Natural killer cell treated with Interleukin-12 subunit alpha and Interleukin-12 subunit beta and Interleukin-15 and Interleukin-18, amount 100 ng/mL, for 72 hours (primary cell): Measurements from ENCODE around the gene AGK. TPM values are rescaled to one million over a fixed set of nuclear protein-coding genes. Genes with fewer than 3 reads are reported as not detected.

ENCODE experiments used
- ATAC-seq, 2 donors: fragments of 150-1000 bp; cut with Tn5 transposase in 1 of 2; sonication (Bioruptor Pico), chemical (Tn5 transposase) in 1 of 2; 2 replicates each; pipeline ENCODE4 v1.10.0; 2021
- DNase-seq: peaks from one replicate; pipeline ENCODE4 v3.0.0; 2022; ENCODE audit warnings: low spot score
- H3K27ac Mint-ChIP-seq, 2 donors: 1 replicate in 1 of 2; 2 replicates in 1 of 2; pipeline ENCODE4 v1.8.0; 2022; ENCODE audit warnings: mixed read lengths in 2 of 2, mild to moderate bottlenecking in 1 of 2, moderate library complexity in 1 of 2
- H3K27me3 Mint-ChIP-seq, 2 donors: 1 replicate in 1 of 2; 2 replicates in 1 of 2; pipeline ENCODE4 v1.8.0; 2022; ENCODE audit warnings: mixed read lengths in 2 of 2
- H3K36me3 Mint-ChIP-seq: one replicate; pipeline ENCODE4 v1.8.0; 2022; ENCODE audit warnings: mixed read lengths
- H3K4me1 Mint-ChIP-seq, 2 donors: 1 replicate in 1 of 2; 2 replicates in 1 of 2; pipeline ENCODE4 v1.8.0; 2022; ENCODE audit warnings: low read depth in 2 of 2, mixed read lengths in 2 of 2, mild to moderate bottlenecking in 1 of 2
- H3K4me3 Mint-ChIP-seq: one replicate; pipeline ENCODE4 v1.8.0; 2022; ENCODE audit warnings: mixed read lengths
- H3K9me3 Mint-ChIP-seq: 2 replicates; pipeline ENCODE4 v1.8.0; 2022; ENCODE audit warnings: mixed read lengths
- total RNA-seq, 2 donors: library from RNA; stranded (reverse); gene quantifications; one replicate each; pipeline ENCODE4 v1.2.3, GENCODE V29; 2022

The AGK gene
- total RNA-seq, 2 donors from 2014 or later = 86.9 to 140 TPM

- ATAC-seq (no peak), DNase-seq (no peak)
- Mint-ChIP-seq H3K36me3 (no peaks in the 10 kb centered on the region), H3K27ac (no peak overlapping the region), H3K4me1 (peaks cover 31 to 33% of the 10 kb centered on the region in 2 donors), H3K9me3 (no peaks in the 10 kb centered on the region), H3K27me3 (no peaks in the 10 kb centered on the region), H3K4me3 (no peak overlapping the region)
Measured at GRCh38 chr7:141691961-141692360, 140.8 kb downstream of the AGK start.

- Mint-ChIP-seq H3K27me3 (no peaks in the 10 kb centered on the region), H3K27ac (no peak overlapping the region), H3K4me1 (peaks cover 35 to 40% of the 10 kb centered on the region in 2 donors), H3K36me3 (no peaks in the 10 kb centered on the region), H3K9me3 (no peaks in the 10 kb centered on the region), H3K4me3 (no peak overlapping the region)
- DNase-seq (no peak), ATAC-seq (no peak)
Measured at GRCh38 chr7:141693082-141693481, 141.9 kb downstream of the AGK start.

- no peaks in the 10 kb centered on the region for H3K27me3 Mint-ChIP-seq
- H3K9me3 Mint-ChIP-seq = no peaks in the 10 kb centered on the region
- ATAC-seq = no peak
- H3K4me3 Mint-ChIP-seq = no peak overlapping the region
- H3K36me3 Mint-ChIP-seq = no peaks in the 10 kb centered on the region
- H3K4me1 Mint-ChIP-seq = peaks cover 47 to 67% of the 10 kb centered on the region in 2 donors
- H3K27ac Mint-ChIP-seq = no peak overlapping the region
- no peak for DNase-seq
Measured at GRCh38 chr7:141695803-141696289, 144.6 kb downstream of the AGK start.

- Mint-ChIP-seq H3K9me3 (no peaks in the 10 kb centered on the region), H3K27ac (no peak overlapping the region), H3K4me1 (peaks cover 50 to 70% of the 10 kb centered on the region in 2 donors), H3K27me3 (no peaks in the 10 kb centered on the region), H3K36me3 (no peaks in the 10 kb centered on the region), H3K4me3 (no peak overlapping the region)
- DNase-seq (no peak), ATAC-seq (no peak)
Measured at GRCh38 chr7:141696348-141696747, 145.1 kb downstream of the AGK start.

- DNase-seq (no peak), ATAC-seq (no peak)
- H3K27me3 Mint-ChIP-seq = peaks cover under 1 to 2% of the 10 kb centered on the region in 2 donors
- no peaks in the 10 kb centered on the region for H3K9me3 Mint-ChIP-seq
- H3K4me1 Mint-ChIP-seq = peaks cover 51 to 72% of the 10 kb centered on the region in 2 donors
- peak overlapping the region in 1 of 2 donors; percentile 58 for H3K27ac Mint-ChIP-seq
- H3K36me3 Mint-ChIP-seq = no peaks in the 10 kb centered on the region
- no peak overlapping the region for H3K4me3 Mint-ChIP-seq
Measured at GRCh38 chr7:141697211-141697871, 146.1 kb downstream of the AGK start.

GRCh38 chr7:141698247-141699015, 147.2 kb downstream of the AGK start:
- Mint-ChIP-seq H3K4me1 (peaks cover 54 to 70% of the 10 kb centered on the region in 2 donors), H3K27ac (peak overlapping the region in 1 of 2 donors; percentile 58), H3K36me3 (no peaks in the 10 kb centered on the region), H3K9me3 (no peaks in the 10 kb centered on the region), H3K4me3 (no peak overlapping the region), H3K27me3 (peaks cover 6 to 12% of the 10 kb centered on the region in 2 donors)
- ATAC-seq = no peak
- DNase-seq = no peak

- H3K4me1 Mint-ChIP-seq = peaks cover 50 to 61% of the 10 kb centered on the region in 2 donors
- peak overlapping the region; percentile 88 for H3K4me3 Mint-ChIP-seq
- no peak for ATAC-seq
- no peaks in the 10 kb centered on the region for H3K9me3 Mint-ChIP-seq
- H3K36me3 Mint-ChIP-seq = no peaks in the 10 kb centered on the region
- peaks cover 9 to 13% of the 10 kb centered on the region in 2 donors for H3K27me3 Mint-ChIP-seq
- H3K27ac Mint-ChIP-seq = peak overlapping the region in 1 of 2 donors; percentile 73
- DNase-seq = no peak
Measured at GRCh38 chr7:141699860-141700259, 148.7 kb downstream of the AGK start.

- Mint-ChIP-seq H3K4me3 (peak overlapping the region; percentile 88), H3K27ac (peak overlapping the region; percentile 62 to 73), H3K36me3 (no peaks in the 10 kb centered on the region), H3K27me3 (peaks cover 9 to 13% of the 10 kb centered on the region in 2 donors), H3K9me3 (no peaks in the 10 kb centered on the region), H3K4me1 (peaks cover 50 to 57% of the 10 kb centered on the region in 2 donors)
- DNase-seq = no peak
- ATAC-seq = no peak
Measured at GRCh38 chr7:141700296-141700847, 149.2 kb downstream of the AGK start.

- Mint-ChIP-seq H3K27ac (peak overlapping the region; percentile 62 to 73), H3K4me3 (peak overlapping the region; percentile 88), H3K9me3 (no peaks in the 10 kb centered on the region), H3K4me1 (peaks cover 46 to 53% of the 10 kb centered on the region in 2 donors), H3K27me3 (peaks cover 9 to 13% of the 10 kb centered on the region in 2 donors), H3K36me3 (no peaks in the 10 kb centered on the region)
- DNase-seq (no peak), ATAC-seq (no peak)
Measured at GRCh38 chr7:141700848-141701371, 149.7 kb downstream of the AGK start.

- H3K9me3 Mint-ChIP-seq = no peaks in the 10 kb centered on the region
- ATAC-seq (peak; percentile 93 to 95), DNase-seq (peak; percentile 87)
- H3K36me3 Mint-ChIP-seq = no peaks in the 10 kb centered on the region
- H3K27ac Mint-ChIP-seq = peak overlapping the region; percentile 62 to 73
- H3K4me1 Mint-ChIP-seq = peaks cover 44 to 51% of the 10 kb centered on the region in 2 donors
- H3K4me3 Mint-ChIP-seq = peak overlapping the region; percentile 88
- H3K27me3 Mint-ChIP-seq = peaks cover 9 to 13% of the 10 kb centered on the region in 2 donors
Measured at GRCh38 chr7:141701489-141702046, 150.4 kb downstream of the AGK start.

GRCh38 chr7:141702047-141702567, 150.9 kb downstream of the AGK start, which contains the start of gene DENND11:
TSS of gene DENND11 (minus strand) at chr7:141702166. CDS start at chr7:141702153, 13 bp downstream.
- H3K27me3 Mint-ChIP-seq = peaks cover 11 to 13% of the 10 kb centered on the region in 2 donors
- peak; percentile 76 for DNase-seq
- H3K27ac Mint-ChIP-seq = peak within 1 kb of the TSS; percentile 69 to 73
- H3K4me1 Mint-ChIP-seq = peaks cover 43 to 46% of the 10 kb centered on the region in 2 donors
- ATAC-seq = peak; percentile 86 to 91
- no peaks in the 10 kb centered on the region for H3K9me3 Mint-ChIP-seq
- H3K4me3 Mint-ChIP-seq = peak within 1 kb of the TSS; percentile 88
- no peaks in the 10 kb centered on the region for H3K36me3 Mint-ChIP-seq

- H3K9me3 Mint-ChIP-seq = no peaks in the 10 kb centered on the region
- no peak for DNase-seq
- H3K27ac Mint-ChIP-seq = peak overlapping the region in 1 of 2 donors; percentile 69
- no peaks in the 10 kb centered on the region for H3K36me3 Mint-ChIP-seq
- peaks cover 11 to 13% of the 10 kb centered on the region in 2 donors for H3K27me3 Mint-ChIP-seq
- H3K4me1 Mint-ChIP-seq = peaks cover 37 to 38% of the 10 kb centered on the region in 2 donors
- no peak for ATAC-seq
- no peak overlapping the region for H3K4me3 Mint-ChIP-seq
Measured at GRCh38 chr7:141702892-141703291, 151.7 kb downstream of the AGK start.

- Mint-ChIP-seq H3K4me3 (no peak overlapping the region), H3K27ac (no peak overlapping the region), H3K4me1 (peaks cover 26 to 27% of the 10 kb centered on the region in 2 donors), H3K36me3 (no peaks in the 10 kb centered on the region), H3K9me3 (no peaks in the 10 kb centered on the region), H3K27me3 (peaks cover 11 to 13% of the 10 kb centered on the region in 2 donors)
- ATAC-seq (no peak), DNase-seq (no peak)
Measured at GRCh38 chr7:141704112-141704511, 152.9 kb downstream of the AGK start.
